CD8-positive, alpha-beta memory T cell (primary cell): Measurements from ENCODE around the gene PHF21A. TPM values are rescaled to one million over a fixed set of nuclear protein-coding genes. Genes with fewer than 3 reads are reported as not detected.

Experiments
- CTCF ChIA-PET: fragments of 350-600 bp; sonication (Branson Sonifier 250); formaldehyde crosslinking; loops from one replicate; lab custom pipeline; 2021; ENCODE audit warnings: antibody characterized with exemption; lab: Charles Lee
- POLR2A ChIA-PET: fragments of 350-600 bp; sonication (Branson Sonifier 250); formaldehyde crosslinking; loops from one replicate; lab custom pipeline; 2021; ENCODE audit warnings: antibody characterized with exemption; lab: Charles Lee
- DNase-seq, 5 donors: peaks; one replicate each; pipeline versions ENCODE4 v3.0.0 to v3.0.0-alpha.2; 2020 to 2022; ENCODE audit warnings: mixed read lengths in 1 of 5
- H3K27ac ChIP-seq: one replicate; pipeline ENCODE4 v1.7.0; 2013; ENCODE audit warnings: low read depth, mild to moderate bottlenecking, low read length, moderate library complexity
- H3K27me3 ChIP-seq: 2 replicates; pipeline ENCODE4 v1.7.0; 2013; ENCODE audit warnings: low read length, mild to moderate bottlenecking; ENCODE audit not compliant: insufficient read depth, poor library complexity, severe bottlenecking
- H3K36me3 ChIP-seq: 2 replicates; pipeline ENCODE4 v1.7.0; 2013; ENCODE audit warnings: mild to moderate bottlenecking, low read length, moderate library complexity; ENCODE audit not compliant: insufficient read depth
- H3K4me1 ChIP-seq: 2 replicates; pipeline ENCODE4 v1.7.0; 2013; ENCODE audit warnings: mild to moderate bottlenecking, low read length, moderate library complexity; ENCODE audit not compliant: insufficient read depth
- H3K4me3 ChIP-seq: 2 replicates; pipeline ENCODE4 v1.7.0; 2013; ENCODE audit warnings: mild to moderate bottlenecking, low read length
- H3K9me3 ChIP-seq: 2 replicates; pipeline ENCODE4 v1.7.0; 2013; ENCODE audit warnings: mild to moderate bottlenecking, low read length
- H3K27ac Mint-ChIP-seq, 8 donors: one replicate each; pipeline ENCODE4 v1.8.0; 2020 to 2021; ENCODE audit warnings: mixed read lengths in 8 of 8, mild to moderate bottlenecking in 6 of 8, inconsistent platforms in 3 of 8, moderate library complexity in 3 of 8
- H3K27me3 Mint-ChIP-seq, 2 donors: one replicate each; pipeline ENCODE4 v1.8.0; 2020 to 2021; ENCODE audit warnings: mixed read lengths in 2 of 2, mild to moderate bottlenecking in 1 of 2, moderate library complexity in 1 of 2
- H3K36me3 Mint-ChIP-seq, 3 donors: one replicate each; pipeline ENCODE4 v1.8.0; 2020 to 2021; ENCODE audit warnings: mixed read lengths in 3 of 3, inconsistent platforms in 1 of 3, mild to moderate bottlenecking in 1 of 3
- H3K4me1 Mint-ChIP-seq, 3 donors: one replicate each; pipeline ENCODE4 v1.8.0; 2020 to 2021; ENCODE audit warnings: mixed read lengths in 3 of 3, inconsistent platforms in 1 of 3, mild to moderate bottlenecking in 1 of 3
- H3K4me3 Mint-ChIP-seq, 7 donors: one replicate each; pipeline ENCODE4 v1.8.0; 2020 to 2021; ENCODE audit warnings: mixed read lengths in 7 of 7, mild to moderate bottlenecking in 6 of 7, moderate library complexity in 4 of 7, inconsistent platforms in 2 of 7
- H3K9me3 Mint-ChIP-seq, 5 donors: one replicate each; pipeline ENCODE4 v1.8.0; 2020 to 2022; ENCODE audit warnings: mixed read lengths in 5 of 5, mild to moderate bottlenecking in 3 of 5, moderate library complexity in 2 of 5, inconsistent platforms in 1 of 5
- polyA plus RNA-seq: library from polyadenylated mRNA; unstranded; fragments of 300-500 nt; fragmentation: Illumina TruSeq; gene quantifications from one replicate; pipeline ENCODE4 v1.2.3, GENCODE V29; 2021
- total RNA-seq, 2 experiments: library from RNA; stranded (reverse); gene quantifications; one replicate each; pipeline ENCODE4 v1.2.3, GENCODE V29; 2021

The PHF21A gene
- total and polyA plus RNA-seq, 3 experiments from 2014 or later = 14.1 to 33.5 (median 30.5) TPM

- H3K27me3 ChIP-seq = no peaks in the 10 kb centered on the region
- Mint-ChIP-seq H3K36me3 (peaks cover 0 to 11% (median 5%) of the 10 kb centered on the region in 3 donors), H3K27me3 (peaks cover 5 to 7% of the 10 kb centered on the region in 2 donors), H3K4me1 (peaks cover 10 to 11% (median 10%) of the 10 kb centered on the region in 3 donors), H3K27ac (no peak overlapping the region), H3K9me3 (no peaks in the 10 kb centered on the region), H3K4me3 (peak overlapping the region in 5 of 7 donors; percentile 12 to 51 (median 32))
- no peaks in the 10 kb centered on the region for H3K9me3 ChIP-seq
- ChIA-PET CTCF (interaction anchor here (1.0 kb wide), 1 partner anchor 16 kb away, joined by 3 read pairs; no protein-coding TSS in a partner anchor), POLR2A (no interaction called here)
- no peak overlapping the region for H3K27ac ChIP-seq
- no peak overlapping the region for H3K4me3 ChIP-seq
- H3K4me1 ChIP-seq = peaks cover 6% of the 10 kb centered on the region
- H3K36me3 ChIP-seq = no peaks in the 10 kb centered on the region
- DNase-seq = no peak
Measured at GRCh38 chr11:45885921-45886721, 235.1 kb downstream of the PHF21A start.

DNA sequence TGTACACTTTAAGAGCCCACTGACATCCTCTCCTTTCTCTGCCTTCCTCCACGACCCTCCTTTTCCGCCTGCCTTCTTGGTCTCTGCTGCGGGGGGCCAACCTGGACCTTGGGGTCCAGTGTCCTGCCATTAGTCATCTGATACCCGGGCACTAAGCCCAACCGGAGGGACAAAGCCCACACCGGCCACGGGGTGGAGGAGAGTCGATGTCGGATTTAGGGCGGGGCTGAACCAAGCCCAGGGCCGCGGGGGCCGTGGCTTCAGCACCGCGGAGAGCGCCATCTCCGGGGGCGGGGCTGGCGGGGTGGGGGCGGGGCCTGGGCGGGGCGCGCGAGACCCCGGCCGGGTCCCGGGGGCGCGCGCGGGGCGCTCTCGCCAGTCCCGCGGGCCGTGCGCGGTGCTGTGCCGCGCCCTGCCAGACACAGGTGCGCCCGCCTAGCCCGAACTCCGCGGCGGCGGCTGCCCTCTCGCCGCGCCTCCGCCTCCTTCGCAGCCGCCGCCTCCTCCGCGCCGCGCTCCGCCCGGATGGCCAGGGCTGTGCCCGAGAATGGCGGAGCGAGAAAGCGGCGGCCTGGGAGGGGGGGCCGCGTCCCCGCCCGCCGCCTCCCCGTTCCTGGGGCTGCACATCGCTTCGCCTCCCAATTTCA is 235.9 kb downstream of the PHF21A start, which contains the start of gene MAPK8IP1:
Gene MAPK8IP1 (plus strand): TSS at position 378 of the 647 bp plus-strand sequence. CDS start 170 bp downstream, at position 548.
- Mint-ChIP-seq H3K9me3 (no peaks in the 10 kb centered on the region), H3K4me1 (peaks cover 10 to 11% (median 10%) of the 10 kb centered on the region in 3 donors), H3K27ac (peak within 1 kb of the TSS in 3 of 8 donors; percentile 32 to 54 (median 51)), H3K36me3 (peaks cover 5 to 18% (median 5%) of the 10 kb centered on the region in 3 donors), H3K27me3 (peaks cover 5% of the 10 kb centered on the region in 2 donors), H3K4me3 (peak within 1 kb of the TSS; percentile 65 to 92 (median 74))
- POLR2A ChIA-PET = no interaction called here
- H3K4me1 ChIP-seq = peaks cover 6% of the 10 kb centered on the region
- H3K36me3 ChIP-seq = peaks cover 5% of the 10 kb centered on the region
- CTCF ChIA-PET = interaction anchor here (1.5 kb wide), 1 partner anchor 9 kb away, joined by 3 read pairs; no protein-coding TSS in a partner anchor
- DNase-seq = peak; percentile 42 to 68 (median 52)
- peak within 1 kb of the TSS; percentile 55 for H3K4me3 ChIP-seq
- H3K27me3 ChIP-seq = no peaks in the 10 kb centered on the region
- no peak within 1 kb of the TSS for H3K27ac ChIP-seq
- H3K9me3 ChIP-seq = no peaks in the 10 kb centered on the region

- Histone ChIP-seq H3K9me3 (no peaks in the 10 kb centered on the region), H3K27me3 (no peaks in the 10 kb centered on the region), H3K4me3 (peak overlapping the region; percentile 55), H3K36me3 (peaks cover 12% of the 10 kb centered on the region), H3K27ac (no peak overlapping the region), H3K4me1 (peaks cover 6% of the 10 kb centered on the region)
- Mint-ChIP-seq H3K9me3 (no peaks in the 10 kb centered on the region), H3K27ac (peak overlapping the region in 3 of 8 donors; percentile 32 to 54 (median 51)), H3K4me1 (peaks cover 10 to 11% (median 10%) of the 10 kb centered on the region in 3 donors), H3K36me3 (peaks cover 12 to 25% (median 12%) of the 10 kb centered on the region in 3 donors), H3K27me3 (peaks cover 0 to 4% of the 10 kb centered on the region in 2 donors), H3K4me3 (peak overlapping the region; percentile 65 to 92 (median 74))
- DNase-seq = no peak
- ChIA-PET POLR2A (no interaction called here), CTCF (interaction anchor here (1.2 to 1.5 kb wide), 2 partner anchors 9 to 79 kb away, joined by 3 to 4 read pairs; no protein-coding TSS in a partner anchor)
Measured at GRCh38 chr11:45884596-45885185, 236.6 kb downstream of the PHF21A start.

Other genes starting within 250 kb of the PHF21A start
- gene MAPK8IP1, start 235.8 kb downstream of the PHF21A start, total RNA-seq = 1 to 10 TPM in 1 of 2 experiments, under 1 TPM in 1; 0.98 to 1.1 TPM
- 0.23 TPM for gene MAPK8IP1, start 235.8 kb downstream of the PHF21A start, polyA plus RNA-seq
- 1 to 10 TPM; 1.1 to 2.0 TPM for gene FREY1, start 214.2 kb downstream of the PHF21A start, total RNA-seq
- gene FREY1, start 214.2 kb downstream of the PHF21A start, polyA plus RNA-seq = 0.43 TPM
- gene PEX16, start 203.6 kb downstream of the PHF21A start, total RNA-seq = 10 to 100 TPM; 35.1 to 43.2 TPM
- 63.4 TPM for gene PEX16, start 203.6 kb downstream of the PHF21A start, polyA plus RNA-seq
- gene LARGE2, start 198.8 kb downstream of the PHF21A start, total RNA-seq = 1 to 10 TPM; 2.6 to 3.2 TPM
- gene LARGE2, start 198.8 kb downstream of the PHF21A start, polyA plus RNA-seq = 14.4 TPM
- not detected for gene CREB3L1, start 156.2 kb upstream of the PHF21A start, total RNA-seq
- not detected for gene CREB3L1, start 156.2 kb upstream of the PHF21A start, polyA plus RNA-seq
- 10 to 100 TPM; 85.8 to 87.2 TPM for gene DGKZ, start 226.0 kb upstream of the PHF21A start, total RNA-seq
- gene DGKZ, start 226.0 kb upstream of the PHF21A start, polyA plus RNA-seq = 87.4 TPM